Memory B cell (primary cell): ENCODE measurements around the gene PGD.

Experiments
- ATAC-seq: fragments of 150-1000 bp; cut with Tn5 transposase; 2 replicates; pipeline ENCODE4 v1.10.0; 2021; ENCODE audit warnings: low read depth, mild to moderate bottlenecking, moderate library complexity
- DNase-seq, 2 donors: peaks; one replicate each; pipeline ENCODE4 v3.0.0; 2022; ENCODE audit warnings: low spot score in 2 of 2
- H3K27ac Mint-ChIP-seq: one replicate; pipeline ENCODE4 v1.8.0; 2022; ENCODE audit warnings: mild to moderate bottlenecking, moderate library complexity, mixed read lengths
- H3K27me3 Mint-ChIP-seq: one replicate; pipeline ENCODE4 v1.8.0; 2022; ENCODE audit warnings: mixed read lengths
- H3K36me3 Mint-ChIP-seq: one replicate; pipeline ENCODE4 v1.8.0; 2022; ENCODE audit warnings: mild to moderate bottlenecking, mixed read lengths
- H3K4me1 Mint-ChIP-seq: one replicate; pipeline ENCODE4 v1.8.0; 2022; ENCODE audit warnings: mixed read lengths
- H3K4me3 Mint-ChIP-seq: one replicate; pipeline ENCODE4 v1.8.0; 2022; ENCODE audit warnings: mild to moderate bottlenecking, moderate library complexity, mixed read lengths
- H3K9me3 Mint-ChIP-seq: one replicate; pipeline ENCODE4 v1.8.0; 2022; ENCODE audit warnings: mixed read lengths

The PGD gene

GRCh38 chr1:10457875-10458274 is 59.0 kb downstream of the PGD start:
- Mint-ChIP-seq H3K4me1 (no peaks in the 10 kb centered on the region), H3K9me3 (no peaks in the 10 kb centered on the region), H3K27ac (no peak overlapping the region), H3K4me3 (no peak overlapping the region), H3K36me3 (peaks cover 9% of the 10 kb centered on the region), H3K27me3 (no peaks in the 10 kb centered on the region)
- no peak for ATAC-seq
- no peak for DNase-seq

- H3K27ac Mint-ChIP-seq = no peak overlapping the region
- no peak for ATAC-seq
- DNase-seq = no peak
- H3K4me3 Mint-ChIP-seq = no peak overlapping the region
- no peaks in the 10 kb centered on the region for H3K9me3 Mint-ChIP-seq
- no peaks in the 10 kb centered on the region for H3K4me1 Mint-ChIP-seq
- no peaks in the 10 kb centered on the region for H3K27me3 Mint-ChIP-seq
- peaks cover 18% of the 10 kb centered on the region for H3K36me3 Mint-ChIP-seq
Measured at GRCh38 chr1:10459184-10459583, 60.3 kb downstream of the PGD start.

- peaks cover 8% of the 10 kb centered on the region for H3K4me1 Mint-ChIP-seq
- H3K9me3 Mint-ChIP-seq = no peaks in the 10 kb centered on the region
- DNase-seq (no peak), ATAC-seq (no peak)
- peaks cover 22% of the 10 kb centered on the region for H3K36me3 Mint-ChIP-seq
- no peaks in the 10 kb centered on the region for H3K27me3 Mint-ChIP-seq
- H3K27ac Mint-ChIP-seq = no peak overlapping the region
- no peak overlapping the region for H3K4me3 Mint-ChIP-seq
Measured at GRCh38 chr1:10467078-10467477, 68.2 kb downstream of the PGD start.

- Mint-ChIP-seq H3K4me3 (no peak overlapping the region), H3K27me3 (no peaks in the 10 kb centered on the region), H3K36me3 (peaks cover 11% of the 10 kb centered on the region), H3K4me1 (peaks cover 16% of the 10 kb centered on the region), H3K9me3 (no peaks in the 10 kb centered on the region), H3K27ac (no peak overlapping the region)
- DNase-seq (no peak), ATAC-seq (no peak)
Measured at GRCh38 chr1:10470043-10470442, 71.2 kb downstream of the PGD start.
